ENCODE results near the gene ZG16.

The ZG16 gene

DNA sequence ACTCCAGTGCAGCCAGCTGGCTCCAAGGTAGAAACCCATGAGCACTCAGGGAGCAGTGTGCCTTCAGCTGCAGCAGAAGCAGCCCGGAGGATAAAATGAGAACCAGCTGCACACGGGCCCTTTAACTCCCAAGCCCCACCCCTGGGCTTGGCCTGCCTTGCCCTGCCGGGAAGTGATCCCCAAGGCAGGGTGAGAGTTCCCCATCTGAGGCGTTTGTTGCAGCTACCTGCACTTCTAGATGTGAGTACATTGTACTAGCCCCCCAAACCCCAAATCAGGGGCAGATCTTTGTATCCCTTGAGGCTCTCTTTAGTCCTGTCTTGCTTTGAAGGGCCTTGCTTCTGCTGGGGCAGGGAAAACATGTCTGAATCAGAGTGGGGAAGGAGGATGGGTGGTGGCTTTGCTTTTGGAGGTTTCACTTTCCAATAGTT lies 42.2 kb downstream of the ZG16 start, which contains the start of gene MVP:
TSS of gene MVP (plus strand) at position 192 of the 431 bp plus-strand sequence. CDS start 10,088 bp downstream, outside the sequence.
- DNase-seq (ENCODE audit: low read depth in 3 of 3, low spot score in 1 of 3) = no peak

DNA sequence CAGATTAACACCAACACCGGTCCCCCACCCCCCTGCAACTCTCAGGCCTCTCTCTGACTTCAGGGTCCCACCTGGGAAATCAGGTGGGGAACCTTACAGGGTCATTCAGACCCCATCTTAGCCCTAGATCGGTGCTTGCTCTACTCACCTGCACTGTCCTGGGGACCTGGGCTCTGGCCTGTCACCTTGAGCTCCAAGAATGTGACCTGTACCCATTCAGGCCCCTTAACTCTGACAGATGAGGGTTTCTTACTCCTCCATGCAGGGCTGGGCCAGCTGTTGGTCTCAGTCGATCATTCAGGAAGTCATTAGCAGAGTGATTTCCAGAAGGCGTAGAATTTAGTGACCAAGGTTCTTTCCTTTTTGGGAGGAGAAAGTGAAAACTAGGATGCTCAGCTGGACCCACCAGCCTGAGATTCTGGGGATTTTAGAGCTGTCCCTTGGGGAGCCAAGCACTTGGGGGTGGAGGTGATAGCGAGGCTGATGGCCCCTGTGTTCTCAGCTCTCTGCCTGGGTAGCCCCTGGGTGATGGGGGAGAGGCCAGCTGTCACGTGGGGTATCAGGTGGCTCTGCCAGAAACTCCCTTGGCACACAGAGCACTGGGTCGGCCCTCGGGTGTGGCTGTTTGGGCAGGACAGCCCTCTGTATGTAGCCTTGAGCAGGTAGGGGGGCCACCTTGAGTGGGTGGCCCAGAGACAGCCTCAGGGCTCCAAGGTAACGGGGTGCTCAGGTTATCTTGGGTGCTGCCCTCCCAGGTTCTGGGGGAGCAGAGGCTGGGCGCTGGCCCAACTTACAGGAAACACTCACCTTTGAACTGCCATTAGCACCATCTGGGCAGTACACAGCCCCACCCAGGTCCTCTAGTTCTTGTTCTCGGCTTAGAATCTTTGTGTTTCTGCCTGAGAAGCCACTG lies 42.9 kb downstream of the ZG16 start:
- no peak for DNase-seq (ENCODE audit: low read depth in 3 of 3, low spot score in 1 of 3)

DNA sequence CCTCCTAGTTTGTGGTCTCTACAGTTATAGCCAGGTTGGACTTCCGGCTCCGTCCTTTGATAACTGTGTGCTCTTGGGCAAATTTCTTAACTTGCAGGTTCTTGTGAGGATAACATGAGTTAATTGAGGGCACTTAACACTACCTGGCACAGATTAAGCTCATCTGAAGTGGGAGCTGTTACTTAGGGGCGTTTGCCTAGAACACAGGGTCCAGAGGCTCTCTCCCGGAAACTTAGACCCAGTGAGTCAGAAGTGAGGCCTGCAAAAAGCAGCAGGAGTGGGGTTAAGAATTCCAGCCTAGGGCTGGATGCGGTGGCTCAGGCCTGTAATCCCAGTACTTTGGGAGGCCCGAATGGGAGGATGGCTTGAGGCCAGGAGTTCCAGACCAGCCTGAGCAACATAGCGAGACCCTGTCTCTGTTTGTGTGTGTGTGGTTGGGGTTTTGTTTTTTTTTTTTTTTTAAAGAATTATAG lies 43.6 kb downstream of the ZG16 start:
- DNase-seq (ENCODE audit: low read depth in 3 of 3, low spot score in 1 of 3) = no peak

DNA sequence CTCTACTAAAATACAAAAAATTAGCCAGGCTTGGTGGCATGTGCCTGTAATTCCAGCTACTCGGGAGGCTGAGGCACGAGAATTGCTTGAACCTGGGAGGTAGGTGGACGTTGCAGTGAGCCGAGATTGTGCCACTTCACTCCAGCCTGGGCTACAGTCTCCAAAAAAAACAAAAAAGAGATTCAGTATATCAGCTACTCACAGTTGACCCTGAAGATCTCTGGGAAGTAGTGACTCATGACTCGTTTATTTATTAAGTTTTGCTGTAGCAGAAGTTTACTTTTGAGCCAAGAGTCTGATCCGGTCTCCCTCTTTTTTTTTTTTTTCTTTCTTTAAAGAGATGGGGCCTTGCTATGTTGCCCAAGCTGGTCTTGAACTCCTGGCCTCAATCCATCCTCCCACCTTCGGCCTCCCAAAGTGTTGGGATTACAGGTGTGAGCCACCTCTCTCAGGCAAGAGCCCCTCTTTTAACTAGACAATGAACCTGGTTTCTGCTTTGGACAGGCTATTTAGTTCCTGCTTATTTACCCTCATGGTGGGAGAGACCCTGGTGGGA lies 46.6 kb downstream of the ZG16 start:
- no peak for DNase-seq (ENCODE audit: low read depth in 3 of 3, low spot score in 1 of 3)

DNA sequence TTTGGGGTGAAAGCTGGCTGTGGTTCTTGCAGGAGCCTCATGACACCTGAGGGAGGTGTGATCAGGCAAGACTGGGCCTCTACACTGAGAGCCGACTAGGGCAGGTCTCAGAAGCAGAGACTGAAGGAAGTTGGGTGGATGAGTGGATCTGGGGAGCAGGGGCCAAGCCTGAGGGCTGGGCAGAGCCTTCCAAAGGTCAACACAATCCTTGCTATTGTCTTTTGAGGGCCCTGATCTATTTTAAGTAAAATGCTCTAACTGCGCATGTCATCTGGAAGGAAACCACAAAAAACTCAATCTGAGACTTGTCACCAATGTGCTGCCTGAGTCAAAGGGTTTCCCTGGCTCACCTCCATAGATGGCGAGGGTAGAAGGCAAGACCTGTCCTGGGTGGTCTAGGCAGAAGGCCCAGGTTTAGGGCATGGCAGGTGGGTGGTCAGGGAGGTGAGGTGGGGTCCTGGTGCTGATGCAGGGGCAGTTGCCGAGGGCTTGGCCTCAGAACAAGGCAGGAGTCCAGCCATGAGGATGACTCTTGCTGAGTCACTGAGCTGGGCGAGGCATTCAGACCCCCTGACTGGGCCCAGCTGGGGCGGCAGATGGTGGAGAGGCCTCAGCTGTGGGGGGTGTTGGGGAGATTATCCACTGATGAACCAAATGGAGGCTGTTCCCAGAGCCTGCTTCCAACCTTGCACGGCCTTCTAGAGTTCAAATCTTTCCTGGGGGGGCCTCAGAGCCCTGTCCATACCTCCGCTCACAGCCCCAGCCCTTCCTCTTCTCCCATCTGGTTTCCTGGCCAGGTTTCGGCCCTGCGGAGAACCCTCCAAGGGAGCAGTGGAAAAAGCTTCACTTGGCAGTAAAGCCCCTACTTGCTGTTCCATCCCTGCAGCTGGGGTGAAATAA lies 47.3 kb downstream of the ZG16 start:
- no peak for DNase-seq (ENCODE audit: low read depth in 3 of 3, low spot score in 1 of 3)

DNA sequence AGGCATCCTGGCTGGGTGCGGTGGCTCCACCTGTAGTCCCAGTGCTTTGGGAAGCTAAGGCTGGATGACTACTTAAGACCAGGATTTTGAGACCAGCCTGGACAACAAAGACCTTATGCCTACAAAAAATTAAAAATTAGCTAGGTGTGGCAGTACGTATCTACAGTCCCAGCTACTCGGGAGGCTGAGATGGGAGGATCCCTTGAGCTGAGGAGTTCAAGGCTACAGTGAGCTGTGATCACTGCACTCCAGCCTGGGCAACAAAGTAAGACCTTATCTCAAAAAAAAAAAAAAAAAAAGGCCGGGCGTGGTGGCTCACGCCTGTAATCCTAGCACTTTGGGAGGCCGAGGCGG lies 48.3 kb downstream of the ZG16 start:
- DNase-seq (ENCODE audit: low read depth in 3 of 3, low spot score in 1 of 3) = no peak

DNA sequence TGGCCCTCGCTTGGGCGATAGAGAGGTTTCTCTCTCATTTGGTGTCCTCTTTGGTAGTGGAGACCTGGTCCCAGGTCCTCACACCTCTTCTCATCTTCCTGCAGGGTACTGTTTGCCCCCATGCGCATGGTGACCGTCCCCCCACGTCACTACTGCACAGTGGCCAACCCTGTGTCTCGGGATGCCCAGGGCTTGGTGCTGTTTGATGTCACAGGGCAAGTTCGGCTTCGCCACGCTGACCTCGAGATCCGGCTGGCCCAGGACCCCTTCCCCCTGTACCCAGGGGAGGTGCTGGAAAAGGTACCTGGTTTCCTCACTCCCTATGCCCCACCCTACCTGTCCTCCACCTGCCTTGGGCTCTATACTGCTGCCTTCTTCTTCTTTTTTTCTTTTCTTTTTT lies 52.7 kb downstream of the ZG16 start:
- DNase-seq (ENCODE audit: low read depth in 3 of 3, low spot score in 1 of 3) = no peak

DNA sequence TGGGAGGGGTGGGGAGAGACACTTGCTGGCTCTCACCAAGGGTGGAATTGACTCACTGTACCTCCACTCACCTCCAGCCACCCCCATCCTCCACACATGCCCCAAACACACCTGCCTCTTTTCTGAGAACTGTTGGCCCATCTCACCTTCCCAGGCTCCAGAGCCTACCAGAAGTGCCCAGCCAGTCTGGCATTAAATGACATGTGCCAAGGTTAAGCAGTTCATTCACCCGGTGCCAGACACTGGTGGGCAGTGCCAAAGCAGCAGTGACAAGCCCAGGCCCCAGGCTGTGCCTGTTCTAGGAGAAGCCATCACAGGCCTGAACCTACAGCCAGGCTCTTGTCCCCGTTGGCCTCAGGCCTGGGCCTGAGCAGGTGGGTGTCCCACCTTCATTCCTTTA lies 53.4 kb downstream of the ZG16 start:
- no peak for DNase-seq (ENCODE audit: low read depth in 3 of 3, low spot score in 1 of 3)

Data from stimulated activated CD4-positive, alpha-beta T cell treated with anti-CD3 and anti-CD28 coated beads, TNF-alpha, amount 100 ng/mL, for 1 hour (primary cell).